ENCODE data around the gene CREBBP.

- TF ChIP-seq CTCF (conservative IDR thresholded peaks at IDR 0.05 in 1 of 2, IDR thresholded peaks at IDR 0.05 in 1 of 2; ENCODE audit: low read depth in 1 of 2, low read length in 2 of 2) (no peak), EZH2 (IDR thresholded peaks at IDR 0.05; ENCODE audit: low read length, missing control alignments) (no peak)
Measured at GRCh38 chr16:3912897-3913296, 32.4 kb upstream of the CREBBP start.
